ENCODE results near the gene TM4SF20.
"Not testable (repeated sequence)": the region's sequence is repeated elsewhere in the genome, so short reads cannot be mapped to it uniquely, and the experiment has no call there.

The TM4SF20 gene

DNA sequence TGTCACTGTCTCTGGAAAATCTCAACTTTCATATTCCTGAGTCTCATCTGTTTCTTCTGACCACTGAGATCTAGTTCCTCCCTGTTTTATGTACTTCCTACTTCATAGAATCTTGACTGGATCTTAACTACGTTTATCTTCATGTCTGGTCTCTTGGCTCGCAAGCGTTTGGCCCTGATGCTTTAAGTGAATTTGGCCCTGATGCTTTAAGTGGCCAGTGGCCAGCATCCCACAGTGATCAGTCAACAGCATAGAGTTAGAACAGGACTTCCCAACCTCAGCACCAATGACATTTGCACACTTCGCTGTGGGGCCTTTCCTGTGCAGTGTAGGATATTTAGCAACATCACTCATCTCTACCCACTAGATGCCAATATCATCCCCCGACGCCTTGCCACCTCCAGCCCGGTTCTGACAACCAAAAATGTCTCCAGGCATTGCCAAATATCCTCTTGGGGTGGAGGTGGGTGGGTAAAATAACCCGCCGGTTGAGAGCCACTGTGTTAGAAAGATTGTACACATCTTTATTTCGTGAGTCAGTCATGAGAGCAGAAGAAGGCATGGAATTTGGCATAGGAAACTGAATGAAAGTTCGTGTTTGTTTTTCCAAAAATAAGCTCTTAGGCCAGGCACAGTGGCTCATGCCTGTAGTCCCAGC is 12.2 kb downstream of the TM4SF20 start:
- DNase-seq, result no peak

DNA sequence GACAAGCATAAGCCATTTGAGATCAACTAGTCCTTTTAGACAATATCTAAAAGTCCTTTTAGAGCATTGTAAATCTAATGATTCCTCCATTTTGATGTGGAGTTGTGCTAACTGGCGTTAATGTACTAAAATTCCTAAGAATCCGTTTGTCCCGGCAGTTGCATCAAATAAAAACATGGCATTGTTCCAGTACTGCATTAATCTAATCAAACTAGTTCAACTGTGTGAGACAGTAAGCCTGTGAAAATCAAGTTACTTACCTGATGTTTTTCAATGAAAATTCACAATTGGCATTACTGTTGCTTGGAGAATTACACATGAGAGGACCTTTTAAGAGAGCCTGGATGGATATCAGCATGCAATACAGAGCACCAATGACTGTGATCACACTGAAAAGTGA is 13.3 kb downstream of the TM4SF20 start:
- DNase-seq, result no peak

DNA sequence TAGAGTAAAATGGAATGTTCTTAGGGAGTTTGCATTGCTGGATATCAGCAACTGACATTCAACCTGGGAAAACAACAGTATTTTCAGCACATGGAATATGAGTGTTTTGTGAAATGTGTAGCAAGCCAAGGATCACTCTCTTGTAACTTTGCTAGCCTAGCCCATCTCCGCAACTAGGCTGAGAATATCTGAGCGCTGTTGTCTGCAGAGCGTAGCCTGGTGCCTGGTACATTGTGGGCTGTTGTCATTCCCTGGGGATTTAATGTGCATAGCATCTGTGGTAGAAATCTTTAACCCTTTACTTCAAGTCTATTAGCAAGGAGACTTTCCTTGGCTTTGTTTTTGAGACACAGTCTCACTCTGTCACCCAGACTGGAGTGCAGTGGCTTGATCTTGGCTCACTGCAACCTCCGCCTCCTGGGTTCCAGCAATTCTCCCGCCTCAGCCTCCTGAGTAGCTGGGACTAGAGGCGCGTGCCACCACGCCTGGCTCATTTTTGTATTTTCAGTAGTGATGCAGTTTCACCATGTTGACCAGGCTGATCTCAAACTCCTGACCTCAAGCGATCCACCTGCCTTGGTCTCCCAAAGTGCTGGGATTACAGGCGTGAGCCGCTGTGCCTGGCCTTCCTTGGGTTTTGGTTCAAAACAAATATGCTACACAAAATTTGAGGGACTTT is 14.4 kb downstream of the TM4SF20 start:
- DNase-seq, result not testable (repeated sequence)

DNA sequence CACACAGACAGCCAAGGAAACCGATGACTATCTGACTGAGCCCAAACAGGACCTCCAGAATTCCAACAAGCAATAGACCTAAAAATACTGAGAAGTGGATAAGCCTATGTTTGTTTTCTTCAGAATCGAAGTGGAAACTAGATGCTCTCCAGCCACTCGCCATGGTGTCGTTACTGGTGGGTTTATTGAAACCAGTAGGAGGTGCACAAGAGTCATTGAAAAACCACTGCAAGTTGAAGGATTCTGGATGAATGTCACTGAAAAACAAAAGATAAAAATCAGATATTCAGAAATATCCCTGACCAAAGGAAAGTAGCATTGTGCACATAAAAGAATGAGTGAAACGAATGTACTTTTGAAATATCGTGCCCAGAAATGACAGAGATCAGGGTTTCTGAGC is 15.3 kb downstream of the TM4SF20 start:
- no peak for DNase-seq

DNA sequence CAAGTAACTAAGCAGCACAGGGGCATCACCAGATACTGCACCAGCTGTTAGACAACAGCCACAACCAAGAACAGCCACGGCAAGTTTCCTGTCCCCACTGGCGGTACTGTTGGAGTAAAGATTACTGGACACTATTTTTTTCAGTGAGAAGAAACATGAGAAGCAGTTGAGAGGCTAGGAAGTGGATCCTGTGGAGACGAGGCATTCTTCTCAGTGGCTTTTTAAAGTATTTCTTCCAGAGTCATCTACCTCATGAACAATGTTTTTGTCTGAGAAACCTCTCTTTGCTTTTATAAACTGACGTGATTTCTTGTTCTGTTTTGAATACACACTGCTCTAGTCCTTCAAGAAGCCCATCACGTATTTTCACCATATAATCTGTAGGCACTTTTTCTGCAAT is 18.8 kb downstream of the TM4SF20 start:
- DNase-seq, result no peak

DNA sequence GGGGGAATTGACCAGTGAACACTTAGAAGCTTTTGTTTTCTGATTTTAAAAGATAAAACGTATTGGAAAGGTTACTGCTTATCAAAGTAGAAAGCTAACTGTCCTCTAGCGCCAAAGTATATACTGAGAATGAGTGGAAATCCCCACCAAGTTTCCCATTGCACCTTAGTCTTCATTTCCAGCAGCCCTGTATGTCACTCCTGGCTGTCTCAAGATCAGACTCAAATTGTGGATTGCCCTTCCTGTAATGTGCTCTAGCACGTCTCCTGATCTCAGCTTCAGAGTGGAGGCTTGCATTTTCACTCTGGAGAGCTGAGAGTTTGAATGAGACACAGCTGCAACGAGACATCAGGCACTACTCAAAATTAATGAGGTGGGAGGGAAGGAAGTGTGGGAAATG is 27.5 kb downstream of the TM4SF20 start:
- no peak for DNase-seq

DNA sequence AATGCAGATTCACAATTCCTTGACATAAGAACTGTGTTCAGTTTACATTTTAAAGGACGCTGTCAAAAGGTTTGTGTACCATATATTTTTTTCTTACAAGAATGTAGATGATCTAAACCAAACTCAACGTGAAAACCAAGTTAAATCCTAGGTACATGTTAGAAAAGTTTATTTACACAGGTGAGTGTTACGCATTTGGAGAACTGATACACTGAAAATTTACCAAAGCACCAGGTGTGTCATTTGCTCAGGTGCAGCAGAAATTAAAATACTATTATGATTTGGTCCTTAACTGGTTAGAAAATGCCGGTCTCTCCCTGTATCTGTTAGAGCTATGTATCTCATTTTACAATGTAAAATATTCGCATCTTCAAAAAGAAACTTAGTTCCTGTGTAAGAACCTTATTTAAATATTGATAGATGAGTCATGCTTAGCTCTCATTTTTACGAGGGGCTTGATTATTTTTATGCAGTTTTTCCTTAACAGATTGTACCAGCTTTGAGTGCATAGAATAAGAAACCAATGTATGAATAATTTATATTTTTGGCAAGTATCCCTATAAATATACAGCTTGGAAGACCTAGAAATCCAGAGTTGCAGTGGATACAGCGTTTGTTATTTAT is 29.0 kb downstream of the TM4SF20 start:
- no peak for DNase-seq

DNA sequence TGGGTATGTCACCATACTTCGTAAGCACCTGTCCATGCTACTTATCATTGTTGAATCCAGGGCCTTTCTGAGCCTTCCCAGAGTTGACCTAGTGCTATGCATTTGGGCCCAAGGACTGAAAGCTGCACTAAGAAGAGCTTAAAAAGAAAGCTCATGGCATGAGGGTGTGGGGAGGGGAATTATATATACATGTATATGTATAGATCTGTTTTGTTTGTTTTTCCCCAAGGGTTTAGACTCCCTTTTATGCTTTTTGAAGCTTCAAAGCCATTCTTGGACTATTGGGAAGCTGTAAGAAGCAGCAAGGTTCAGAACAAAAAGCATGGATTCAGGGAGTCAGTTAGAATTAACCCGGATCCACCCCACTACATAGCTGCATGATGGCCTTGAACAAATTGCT is 30.8 kb downstream of the TM4SF20 start:
- DNase-seq, result no peak

DNA sequence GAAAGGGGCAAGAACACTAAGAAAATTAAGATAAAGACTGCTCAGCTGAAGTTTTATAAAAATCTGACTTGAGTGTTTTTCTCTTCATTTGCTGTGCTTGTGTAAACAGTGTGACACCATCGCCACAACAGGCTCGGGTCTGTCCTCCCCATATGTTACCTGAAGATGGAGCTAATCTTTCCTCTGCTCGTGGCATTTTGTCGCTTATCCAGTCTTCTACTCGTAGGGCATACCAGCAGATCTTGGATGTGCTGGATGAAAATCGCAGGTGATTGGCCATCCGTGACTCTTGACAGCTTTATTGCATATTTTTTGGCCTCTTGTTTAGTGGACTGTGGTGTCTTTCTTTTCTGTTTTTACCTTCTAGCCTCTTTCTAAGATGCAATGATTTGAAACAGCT is 32.0 kb downstream of the TM4SF20 start:
- no peak for DNase-seq

DNA sequence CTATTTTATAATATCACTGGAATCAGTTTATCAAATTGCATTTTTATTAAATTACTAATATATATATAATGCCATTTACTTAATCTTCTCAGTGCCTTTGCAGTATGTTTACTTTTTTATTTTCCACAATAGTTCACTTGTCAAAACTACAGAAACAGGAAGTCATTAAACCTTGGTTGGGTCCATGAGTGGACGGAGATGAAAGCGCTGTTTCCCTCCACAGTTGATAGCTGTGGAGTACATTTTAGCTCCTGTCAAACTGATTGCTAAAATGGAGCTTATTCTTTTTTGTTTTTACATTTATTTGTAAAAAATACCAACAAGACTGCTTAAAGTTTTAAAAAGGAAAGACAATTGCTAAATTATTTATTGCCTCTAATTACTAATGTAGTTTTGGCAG is 34.9 kb downstream of the TM4SF20 start:
- no peak for DNase-seq

DNA sequence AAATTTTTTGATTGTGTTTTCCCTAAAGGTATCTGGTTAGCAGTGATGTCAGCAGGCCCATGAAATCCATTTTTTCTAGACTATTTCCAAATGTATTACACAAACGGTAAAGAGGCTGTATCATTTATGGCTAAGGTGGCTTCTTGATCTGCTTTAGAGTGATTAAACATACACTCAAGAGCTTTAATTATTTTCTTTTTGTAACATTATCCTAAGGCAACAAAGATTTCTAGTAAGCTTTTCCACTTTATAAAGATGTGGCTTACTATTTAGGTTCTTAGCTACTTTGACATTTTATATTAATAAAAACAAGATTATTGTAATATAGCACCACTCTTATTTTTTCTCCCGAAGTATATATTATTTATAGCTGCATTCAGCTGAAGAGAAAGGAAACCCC is 37.6 kb downstream of the TM4SF20 start:
- no peak for DNase-seq

DNA sequence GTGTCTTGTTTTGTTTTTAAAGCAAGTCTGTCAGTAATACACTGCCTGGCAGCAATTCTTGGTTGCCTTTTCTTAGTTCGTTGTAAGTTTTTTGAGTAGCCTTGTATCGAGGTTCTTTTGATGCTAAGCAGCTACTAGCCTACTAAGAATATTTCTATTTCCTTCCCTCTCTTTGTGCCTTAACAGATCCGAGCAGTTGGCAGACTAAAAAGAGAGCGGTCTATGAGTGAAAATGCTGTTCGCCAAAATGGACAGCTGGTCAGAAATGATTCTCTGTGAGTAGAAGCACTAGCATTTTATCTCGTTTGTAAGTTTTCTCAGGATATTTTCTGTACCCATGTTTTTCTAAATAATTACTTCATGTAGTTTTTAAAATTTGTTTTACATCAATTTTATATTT is 39.0 kb downstream of the TM4SF20 start:
- DNase-seq, result no peak

DNA sequence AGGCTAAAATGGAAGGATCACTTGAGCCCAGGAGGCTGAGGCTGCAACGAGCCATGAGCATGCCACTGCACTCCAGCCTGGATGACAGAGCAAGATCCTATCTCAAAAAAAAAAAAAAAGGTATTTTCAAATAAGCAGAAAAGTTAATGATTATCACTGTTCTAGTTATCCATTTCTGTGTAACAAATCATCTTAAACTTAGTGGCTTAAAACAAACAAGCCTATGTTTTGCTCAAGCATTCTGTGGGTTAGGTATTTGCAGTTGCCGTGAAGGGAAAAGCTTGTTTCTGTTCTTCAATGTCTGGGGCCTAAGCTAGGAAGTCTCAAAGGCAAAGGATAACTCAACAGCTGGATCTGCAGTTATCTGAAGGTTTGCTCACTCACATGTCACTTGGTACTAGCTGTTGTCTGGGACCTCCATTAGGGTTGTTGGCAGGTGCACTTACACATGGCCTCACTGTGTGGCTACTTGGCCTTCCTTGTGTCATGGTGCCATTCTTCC is 40.0 kb downstream of the TM4SF20 start:
- DNase-seq, result no peak

DNA sequence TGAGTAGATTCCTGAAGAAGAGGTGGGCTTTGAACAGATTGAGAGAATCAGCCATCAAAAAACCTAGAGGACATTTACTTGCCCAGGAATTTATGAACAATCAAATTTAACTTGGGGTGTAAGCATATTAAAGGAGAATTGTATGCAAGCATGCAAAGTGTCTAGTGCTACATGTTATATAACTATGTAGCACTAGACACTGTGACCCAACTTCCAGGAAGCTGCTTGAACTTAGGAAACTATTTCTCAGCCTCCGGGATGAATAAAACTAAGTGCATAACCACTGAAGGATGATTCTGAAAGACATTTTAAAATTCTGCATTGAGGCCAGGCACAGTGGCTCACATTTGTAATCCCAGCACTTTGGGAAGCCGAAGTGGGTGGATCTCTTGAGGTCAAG is 41.7 kb downstream of the TM4SF20 start:
- DNase-seq, result no peak

DNA sequence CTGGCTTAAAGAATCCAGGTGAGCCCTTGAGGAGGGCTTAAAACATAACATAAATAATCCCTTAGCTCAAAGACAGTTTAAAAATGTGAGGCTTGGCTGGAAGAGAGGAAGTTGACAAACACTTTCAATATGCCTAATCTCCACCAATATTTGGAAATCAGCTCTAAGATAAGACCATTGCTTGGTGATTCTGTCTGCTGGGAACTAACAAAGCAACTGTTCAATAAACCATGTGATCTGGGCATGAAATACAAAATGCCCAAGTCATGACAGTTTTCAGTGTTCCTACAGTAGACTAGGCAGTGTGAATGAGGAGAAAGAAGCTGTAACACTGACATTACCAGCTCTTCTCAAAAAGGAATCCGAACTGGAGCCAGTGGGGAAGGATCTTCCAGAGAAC is 43.4 kb downstream of the TM4SF20 start:
- DNase-seq, result no peak

DNA sequence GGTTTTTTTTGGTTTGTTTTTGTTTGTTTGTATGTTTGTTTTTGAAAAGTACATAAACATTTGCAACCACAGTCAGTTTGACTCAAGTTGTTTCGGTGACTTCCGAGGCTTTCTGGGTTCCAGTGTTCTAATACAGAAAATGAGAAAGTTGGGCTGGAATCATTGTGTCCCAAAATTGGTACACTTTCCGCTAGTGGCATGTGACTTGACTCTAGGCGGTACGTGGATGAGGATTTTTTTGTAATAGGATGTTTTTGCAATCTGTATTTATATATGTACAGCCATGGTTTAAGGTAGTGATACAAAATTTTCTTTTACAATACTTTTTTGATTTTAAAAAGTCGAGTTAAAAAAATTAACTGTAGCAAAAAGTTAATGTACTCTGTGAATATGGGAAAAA is 52.3 kb downstream of the TM4SF20 start:
- no peak for DNase-seq

DNA sequence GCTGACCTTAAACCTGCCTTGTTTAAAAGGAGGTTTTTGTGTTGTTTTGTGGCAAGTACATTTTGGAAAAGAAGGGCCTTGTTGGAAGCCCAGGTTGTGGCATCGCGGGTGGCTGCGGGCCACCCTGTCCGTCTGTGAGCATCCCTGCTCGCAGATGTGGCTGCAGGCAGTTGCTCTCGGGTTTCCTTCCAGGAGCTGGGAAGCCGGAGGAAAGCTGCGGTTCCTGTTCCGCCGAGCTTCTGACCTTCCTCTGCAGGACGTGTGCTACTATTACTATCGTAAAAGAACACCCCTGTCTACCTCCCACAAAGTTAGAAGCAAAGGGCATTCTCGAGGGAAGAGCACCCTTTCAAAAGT is 53.3 kb downstream of the TM4SF20 start:
- no peak for DNase-seq

DNA sequence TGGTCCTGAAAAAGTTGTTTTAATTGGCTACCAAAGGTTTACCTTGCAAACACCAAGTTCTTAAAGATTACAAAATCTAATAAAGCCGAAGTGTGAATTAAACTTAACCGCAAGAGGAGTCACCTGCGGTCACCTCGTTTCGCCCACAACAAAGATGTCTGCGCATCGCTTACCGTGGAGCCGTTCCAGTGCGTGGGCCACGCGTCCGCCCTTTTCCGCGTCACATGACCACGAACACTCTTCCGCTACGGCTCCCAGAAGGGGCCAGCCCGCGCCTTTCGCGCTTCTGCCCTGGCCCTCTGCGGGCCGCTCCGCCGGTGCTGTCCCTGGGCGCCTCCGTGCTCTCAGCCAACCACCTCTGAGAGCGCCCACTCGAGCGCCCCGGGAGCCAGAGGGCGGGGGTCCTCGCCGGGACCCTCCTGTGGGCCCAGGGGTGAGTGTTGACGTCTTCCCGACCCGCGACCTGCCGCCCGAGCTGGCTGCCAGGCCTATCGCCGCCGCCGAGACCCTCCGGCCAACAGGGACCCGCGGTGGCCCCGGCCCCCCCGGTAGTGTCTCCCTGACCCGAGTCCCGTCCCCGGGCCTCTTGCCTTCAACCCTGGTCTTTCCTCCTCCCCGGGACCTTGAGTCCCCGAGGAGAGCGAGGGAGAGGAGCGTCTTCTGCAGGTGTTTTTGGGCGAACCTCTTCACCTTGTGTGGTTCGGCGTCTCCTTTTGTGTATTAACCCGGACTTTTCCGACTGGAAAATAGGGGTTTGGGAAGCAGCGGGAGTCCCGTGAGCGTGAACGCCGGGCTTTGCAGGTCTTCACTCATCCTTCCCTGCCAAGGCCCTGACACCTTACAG is 53.9 kb downstream of the TM4SF20 start, which contains the start of gene MFF:
Gene MFF (plus strand): TSS at position 257 of the 844 bp plus-strand sequence. CDS start 5,415 bp downstream, outside the sequence.
- peak; percentile 97 for DNase-seq

DNA sequence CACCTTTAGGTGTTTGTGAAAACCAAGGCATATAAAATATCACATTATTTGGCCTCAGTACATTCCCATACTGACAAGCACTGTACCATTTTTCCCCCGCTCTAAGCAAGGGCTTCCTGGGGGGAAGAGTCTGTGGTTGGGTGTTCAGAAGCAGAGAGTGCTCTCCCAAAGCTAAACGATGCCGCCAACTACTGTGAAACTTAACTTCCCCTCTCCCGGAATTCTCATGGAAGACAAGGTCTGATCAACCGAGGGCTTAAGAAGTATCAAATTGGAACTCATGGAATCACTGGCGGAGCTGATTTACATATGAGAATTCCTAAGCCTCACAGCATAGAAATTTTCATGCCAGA is 54.5 kb downstream of the TM4SF20 start:
- DNase-seq, result no peak

DNA sequence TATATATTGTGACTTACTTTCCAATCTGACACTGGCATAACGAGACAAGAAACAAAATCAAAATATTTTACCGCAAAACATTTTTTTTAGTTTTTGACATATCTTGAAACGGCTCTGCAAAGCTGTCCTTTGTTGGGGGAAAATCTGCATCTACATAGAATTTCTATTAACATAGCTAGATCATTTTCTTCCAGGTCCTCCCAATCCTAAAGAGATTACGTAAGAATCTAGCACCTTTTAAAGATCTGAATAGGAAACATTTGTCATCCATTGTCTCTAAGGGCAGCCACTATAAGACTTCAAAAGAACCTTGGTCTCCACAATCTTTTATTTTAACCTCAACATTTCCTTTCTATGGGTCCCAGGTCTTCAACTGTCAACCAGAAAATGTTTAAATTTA is 55.3 kb downstream of the TM4SF20 start:
- DNase-seq, result no peak

DNA sequence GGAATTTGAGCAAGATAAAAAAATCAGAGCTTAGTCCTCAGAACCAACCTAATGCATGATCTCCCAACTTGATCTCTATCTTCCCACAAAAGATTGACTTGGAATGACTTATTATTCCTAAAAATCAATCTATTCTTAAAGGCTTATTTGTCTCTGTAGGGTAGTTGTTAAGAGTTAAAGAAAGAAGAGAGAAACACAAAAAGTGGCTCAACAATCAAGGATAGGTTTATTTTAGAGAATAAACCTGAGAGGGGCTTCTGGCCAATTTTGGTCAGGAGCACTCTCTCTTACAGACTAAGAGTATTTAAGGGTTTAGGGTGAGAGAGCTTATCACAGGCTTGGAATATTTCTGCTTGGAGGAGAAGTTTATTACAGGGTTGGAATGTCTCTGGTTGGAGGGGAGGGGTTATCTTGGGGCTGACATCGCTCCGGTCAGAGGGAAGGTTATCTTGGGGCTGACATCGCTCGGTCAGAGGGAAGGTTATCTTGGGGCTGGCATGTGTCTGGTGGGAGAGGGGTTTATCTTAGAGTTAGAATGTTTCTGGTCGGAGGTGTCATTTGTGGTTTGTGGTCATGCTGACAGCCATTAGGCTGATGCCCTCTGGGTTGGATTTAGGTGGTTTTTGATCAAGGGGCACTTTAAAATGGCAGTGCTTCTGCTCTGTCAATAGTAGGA is 56.4 kb downstream of the TM4SF20 start:
- no peak for DNase-seq

DNA sequence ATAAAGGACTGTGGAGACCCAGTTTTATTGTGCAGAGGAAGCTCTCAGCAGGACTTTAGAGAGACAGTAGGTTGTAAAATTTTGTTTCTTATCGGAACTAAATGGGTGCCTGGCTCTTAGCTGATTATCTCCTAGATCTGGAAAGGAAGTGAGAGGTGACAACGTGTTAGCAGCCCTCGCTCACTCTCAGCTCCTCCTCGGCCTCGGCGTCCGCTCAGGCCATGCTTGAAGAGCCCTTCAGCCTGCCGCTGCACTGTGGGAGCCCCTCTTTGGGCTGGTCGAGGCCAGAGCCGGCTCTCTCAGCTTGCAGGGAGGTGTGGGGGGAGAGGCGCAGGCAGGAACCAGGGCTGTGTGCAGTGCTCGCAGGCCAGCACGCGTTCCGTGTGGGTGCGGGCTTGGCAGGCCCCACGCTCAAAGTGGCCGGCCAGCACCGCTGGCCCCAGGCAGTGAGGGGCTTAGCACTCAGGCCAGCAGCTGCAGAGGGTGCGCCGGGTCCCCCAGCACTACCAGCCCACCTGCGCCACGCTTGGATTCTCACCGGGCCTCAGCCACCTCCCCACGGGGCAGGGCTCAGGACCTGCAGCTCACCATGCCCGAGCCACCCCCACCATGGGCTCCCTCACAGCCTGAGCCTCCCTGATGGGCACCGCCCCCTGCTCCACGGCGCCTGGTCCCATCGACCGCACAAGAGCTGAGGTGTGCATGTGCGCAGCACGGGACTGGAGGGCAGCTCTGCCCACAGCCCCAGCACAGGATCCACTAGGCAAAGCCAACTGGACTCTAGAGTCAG is 58.6 kb downstream of the TM4SF20 start:
- DNase-seq, result no peak

Data from retina (tissue), 1 donor.